ENCODE measurements around the gene PHTF2. TPM values are rescaled to one million over a fixed set of nuclear protein-coding genes. Genes with fewer than 3 reads are reported as not detected.
"Not testable (repeated sequence)": the region's sequence is repeated elsewhere in the genome, so short reads cannot be mapped to it uniquely, and the experiment has no call there.

PHTF2 gene
- total RNA-seq, 2 experiments from 2014 or later = 41.5 to 56.4 TPM

DNA sequence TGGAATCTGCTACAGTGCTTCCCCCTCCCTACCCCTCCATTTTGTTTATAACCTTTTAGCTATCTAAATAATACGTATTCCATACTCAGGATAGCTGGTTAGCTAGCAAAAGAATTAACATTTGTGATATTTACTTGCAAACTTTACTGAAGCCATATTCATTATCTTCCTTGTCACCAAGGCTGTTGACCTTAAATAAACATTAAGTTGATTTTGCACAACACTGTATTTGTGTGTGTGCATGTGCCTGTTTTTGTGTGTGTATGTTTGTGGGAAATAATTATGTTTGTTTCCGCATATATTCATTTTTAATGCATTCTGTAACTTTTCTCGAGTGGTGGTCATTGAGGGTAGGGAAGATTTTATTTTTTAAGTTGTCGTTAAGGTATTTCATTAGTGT is 16.2 kb upstream of the PHTF2 start:
- no peaks in the 10 kb centered on the region for H3K9me3 Mint-ChIP-seq (ENCODE audit: low read depth)
- no peak for DNase-seq
- no peak overlapping the region for H3K4me3 Mint-ChIP-seq
- H3K36me3 Mint-ChIP-seq = peaks cover 45% of the 10 kb centered on the region
- H3K4me1 Mint-ChIP-seq = no peaks in the 10 kb centered on the region
- ATAC-seq = no peak
- H3K27ac Mint-ChIP-seq = no peak overlapping the region
- CTCF ChIA-PET = no interaction called here
- H3K27me3 Mint-ChIP-seq = no peaks in the 10 kb centered on the region

DNA sequence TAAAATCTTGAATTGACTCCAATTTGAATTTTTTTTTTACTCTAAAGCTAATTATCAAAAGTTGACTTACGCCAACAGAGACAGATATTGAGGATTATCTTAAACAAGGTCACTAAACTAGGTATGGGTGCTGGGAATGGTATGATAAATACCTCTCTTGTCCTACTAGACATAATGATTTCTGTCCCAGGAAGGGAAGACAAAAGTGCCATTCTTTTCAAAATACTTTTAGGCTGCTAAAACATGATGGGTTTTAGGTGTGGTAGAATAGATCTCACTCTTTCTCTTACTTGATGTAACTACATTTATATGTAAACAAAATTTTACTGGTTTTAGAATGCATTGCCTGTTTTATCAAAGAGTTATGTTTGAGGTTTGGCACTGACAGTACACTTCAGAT is 15.5 kb upstream of the PHTF2 start:
- DNase-seq = no peak
- no peaks in the 10 kb centered on the region for H3K27me3 Mint-ChIP-seq
- CTCF ChIA-PET = no interaction called here
- H3K4me3 Mint-ChIP-seq = no peak overlapping the region
- no peaks in the 10 kb centered on the region for H3K4me1 Mint-ChIP-seq
- no peak for ATAC-seq
- H3K27ac Mint-ChIP-seq = no peak overlapping the region
- peaks cover 43% of the 10 kb centered on the region for H3K36me3 Mint-ChIP-seq
- no peaks in the 10 kb centered on the region for H3K9me3 Mint-ChIP-seq (ENCODE audit: low read depth)

DNA sequence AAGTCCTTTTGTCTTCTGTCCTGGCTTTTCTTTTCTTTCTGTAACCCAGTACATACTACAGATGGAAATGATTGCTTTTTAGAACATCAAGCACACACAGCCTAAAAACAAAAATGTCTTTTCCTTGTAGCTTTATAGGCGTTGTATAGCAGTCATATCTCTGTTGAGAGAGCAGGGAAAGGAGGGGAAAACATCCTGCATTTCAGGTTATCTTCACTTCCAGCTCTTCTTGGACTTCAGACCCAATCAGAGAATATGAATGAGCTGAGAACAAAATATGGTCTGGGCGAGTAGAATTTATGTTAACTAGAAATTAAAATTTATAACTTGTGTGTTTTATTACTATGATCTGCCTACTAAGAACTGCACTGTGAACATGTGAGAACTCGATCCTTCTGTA is 15.0 kb upstream of the PHTF2 start:
- peaks cover 1% of the 10 kb centered on the region for H3K4me1 Mint-ChIP-seq
- no peak for DNase-seq
- no peak for ATAC-seq
- CTCF ChIA-PET = no interaction called here
- no peak overlapping the region for H3K27ac Mint-ChIP-seq
- H3K4me3 Mint-ChIP-seq = no peak overlapping the region
- no peaks in the 10 kb centered on the region for H3K9me3 Mint-ChIP-seq (ENCODE audit: low read depth)
- H3K27me3 Mint-ChIP-seq = no peaks in the 10 kb centered on the region
- H3K36me3 Mint-ChIP-seq = peaks cover 39% of the 10 kb centered on the region

- H3K27me3 Mint-ChIP-seq; H3K27ac Mint-ChIP-seq; H3K4me3 Mint-ChIP-seq; DNase-seq; ATAC-seq; H3K4me1 Mint-ChIP-seq; H3K9me3 Mint-ChIP-seq (ENCODE audit: low read depth); CTCF ChIA-PET: not testable (repeated sequence)
- H3K36me3 Mint-ChIP-seq = peaks cover 36% of the 10 kb centered on the region
Measured at GRCh38 chr7:77784426-77784825, 14.1 kb upstream of the PHTF2 start.

DNA sequence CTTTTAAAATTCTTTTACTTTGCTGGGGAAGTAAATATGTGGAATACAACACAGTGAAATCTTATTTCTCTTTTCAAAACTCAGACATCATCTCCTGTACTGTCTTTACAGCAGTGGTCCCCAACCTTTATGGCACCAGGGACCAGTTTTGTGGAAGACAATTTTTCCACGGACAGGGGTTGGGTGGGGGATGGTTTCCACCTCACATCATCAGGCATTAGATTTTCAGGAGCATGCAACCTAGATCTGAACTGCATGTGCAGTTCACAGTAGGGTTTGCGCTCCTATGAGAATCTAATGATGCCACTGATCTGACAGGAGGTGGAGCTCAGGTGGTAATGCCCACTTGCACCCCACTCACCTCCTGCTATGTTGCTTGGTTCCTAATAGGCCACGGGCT is 12.6 kb upstream of the PHTF2 start:
- DNase-seq = no peak
- peaks cover 32% of the 10 kb centered on the region for H3K36me3 Mint-ChIP-seq
- H3K4me3 Mint-ChIP-seq = no peak overlapping the region
- ATAC-seq = no peak
- no peaks in the 10 kb centered on the region for H3K9me3 Mint-ChIP-seq (ENCODE audit: low read depth)
- H3K27ac Mint-ChIP-seq = no peak overlapping the region
- CTCF ChIA-PET = interaction anchor here (0.6 kb wide), 1 partner anchor 85 kb away, joined by 3 read pairs; no protein-coding TSS in a partner anchor
- peaks cover 3% of the 10 kb centered on the region for H3K4me1 Mint-ChIP-seq
- H3K27me3 Mint-ChIP-seq = no peaks in the 10 kb centered on the region

DNA sequence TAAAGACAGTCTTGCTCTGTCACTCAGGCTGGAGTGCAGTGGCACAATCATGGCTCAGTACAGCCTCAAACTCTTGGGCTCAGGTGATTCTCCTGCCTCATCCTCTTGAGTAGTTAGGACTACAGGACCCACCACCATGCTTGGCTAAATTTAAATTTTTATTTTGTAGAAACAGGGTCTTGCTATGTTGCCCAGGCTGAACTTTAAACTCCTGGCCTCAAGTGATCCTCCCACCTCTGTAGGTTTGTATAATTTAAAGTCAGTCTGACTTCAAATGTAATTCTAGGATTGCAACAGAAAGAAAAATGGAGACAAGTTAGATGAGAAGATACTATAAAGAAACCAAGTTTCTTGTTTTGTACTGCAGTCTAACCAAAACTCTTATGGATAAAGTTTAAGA is 11.8 kb upstream of the PHTF2 start:
- H3K9me3 Mint-ChIP-seq (ENCODE audit: low read depth) = no peaks in the 10 kb centered on the region
- H3K4me3 Mint-ChIP-seq = no peak overlapping the region
- DNase-seq (no peak), ATAC-seq (no peak)
- no peak overlapping the region for H3K27ac Mint-ChIP-seq
- peaks cover 3% of the 10 kb centered on the region for H3K4me1 Mint-ChIP-seq
- peaks cover 32% of the 10 kb centered on the region for H3K36me3 Mint-ChIP-seq
- CTCF ChIA-PET = no interaction called here
- no peaks in the 10 kb centered on the region for H3K27me3 Mint-ChIP-seq

- CTCF ChIA-PET = interaction anchor here (0.8 to 1.2 kb wide), 2 partner anchors 22 to 29 kb away, joined by 3 read pairs; no protein-coding TSS in a partner anchor
- no peak for ATAC-seq
- peak overlapping the region; percentile 31 for H3K27ac Mint-ChIP-seq
Measured at GRCh38 chr7:77788327-77788902, 10.2 kb upstream of the PHTF2 start.

GRCh38 chr7:77791336-77791735 is 7.2 kb upstream of the PHTF2 start:
- CTCF ChIA-PET = no interaction called here
- DNase-seq (no peak), ATAC-seq (no peak)
- H3K27me3 Mint-ChIP-seq = no peaks in the 10 kb centered on the region
- no peak overlapping the region for H3K4me3 Mint-ChIP-seq
- H3K36me3 Mint-ChIP-seq = peaks cover 19% of the 10 kb centered on the region
- peaks cover 14% of the 10 kb centered on the region for H3K4me1 Mint-ChIP-seq
- no peak overlapping the region for H3K27ac Mint-ChIP-seq
- H3K9me3 Mint-ChIP-seq (ENCODE audit: low read depth) = no peaks in the 10 kb centered on the region

More at GRCh38 chr7:77788327-77788902, 10.2 kb upstream of the PHTF2 start:
- Mint-ChIP-seq H3K4me1 (peaks cover 3% of the 10 kb centered on the region), H3K9me3 (ENCODE audit: low read depth) (no peaks in the 10 kb centered on the region), H3K36me3 (peaks cover 24% of the 10 kb centered on the region), H3K4me3 (no peak overlapping the region), H3K27me3 (no peaks in the 10 kb centered on the region)
- no peak for DNase-seq

- DNase-seq = no peak
- H3K4me3 Mint-ChIP-seq = no peak overlapping the region
- no peaks in the 10 kb centered on the region for H3K27me3 Mint-ChIP-seq
- H3K4me1 Mint-ChIP-seq = peaks cover 20% of the 10 kb centered on the region
- H3K9me3 Mint-ChIP-seq (ENCODE audit: low read depth) = no peaks in the 10 kb centered on the region
- H3K27ac Mint-ChIP-seq = no peak overlapping the region
- CTCF ChIA-PET = no interaction called here
- H3K36me3 Mint-ChIP-seq = peaks cover 19% of the 10 kb centered on the region
- ATAC-seq = no peak
Measured at GRCh38 chr7:77791956-77792355, 6.6 kb upstream of the PHTF2 start.

GRCh38 chr7:77794000-77794399 is 4.6 kb upstream of the PHTF2 start:
- H3K27ac Mint-ChIP-seq = no peak overlapping the region
- peaks cover 23% of the 10 kb centered on the region for H3K4me1 Mint-ChIP-seq
- DNase-seq = no peak
- ATAC-seq = no peak
- peaks cover 21% of the 10 kb centered on the region for H3K36me3 Mint-ChIP-seq
- CTCF ChIA-PET = no interaction called here
- no peaks in the 10 kb centered on the region for H3K27me3 Mint-ChIP-seq
- no peak overlapping the region for H3K4me3 Mint-ChIP-seq
- no peaks in the 10 kb centered on the region for H3K9me3 Mint-ChIP-seq (ENCODE audit: low read depth)

GRCh38 chr7:77796109-77796508 is 2.5 kb upstream of the PHTF2 start:
- Mint-ChIP-seq H3K4me1 (peaks cover 39% of the 10 kb centered on the region), H3K4me3 (peak overlapping the region; percentile 93), H3K9me3 (ENCODE audit: low read depth) (no peaks in the 10 kb centered on the region), H3K27ac (peak overlapping the region; percentile 13), H3K27me3 (no peaks in the 10 kb centered on the region), H3K36me3 (peaks cover 24% of the 10 kb centered on the region)
- DNase-seq (no peak), ATAC-seq (no peak)
- CTCF ChIA-PET = interaction anchor here (0.7 to 0.9 kb wide), 2 partner anchors 138 to 303 kb away, joined by 3 read pairs; no protein-coding TSS in a partner anchor

- CTCF ChIA-PET = no interaction called here
- DNase-seq (no peak), ATAC-seq (no peak)
- H3K27ac Mint-ChIP-seq = no peak overlapping the region
- no peaks in the 10 kb centered on the region for H3K27me3 Mint-ChIP-seq
- H3K4me1 Mint-ChIP-seq = peaks cover 46% of the 10 kb centered on the region
- H3K4me3 Mint-ChIP-seq = peak overlapping the region; percentile 93
- peaks cover 25% of the 10 kb centered on the region for H3K36me3 Mint-ChIP-seq
- no peaks in the 10 kb centered on the region for H3K9me3 Mint-ChIP-seq (ENCODE audit: low read depth)
Measured at GRCh38 chr7:77796960-77797359, 1.6 kb upstream of the PHTF2 start.

- ATAC-seq (peak; percentile 48), DNase-seq (no peak)
- Mint-ChIP-seq H3K27ac (peak overlapping the region; percentile 91), H3K27me3 (no peaks in the 10 kb centered on the region), H3K36me3 (peaks cover 27% of the 10 kb centered on the region), H3K4me1 (peaks cover 54% of the 10 kb centered on the region), H3K9me3 (ENCODE audit: low read depth) (no peaks in the 10 kb centered on the region), H3K4me3 (peak overlapping the region; percentile 93)
- CTCF ChIA-PET = interaction anchor here (0.6 to 1.9 kb wide), 4 partner anchors 22 to 137 kb away, joined by 3 to 15 read pairs (median 4); partner anchors contain the start of gene RSBN1L
Measured at GRCh38 chr7:77797734-77798393, 709 bp upstream of the PHTF2 start.

All from activated CD8-positive, alpha-beta memory T cell treated with anti-CD3 and anti-CD28 coated beads, Interleukin-2, amount 10 ng/mL, durations not matched to agents 7 days and 5 days (primary cell).